AG09309 (cell line): ENCODE measurements around the gene RTP3.

Source experiments
- DNase-seq: peaks from one replicate; pipeline ENCODE4 v3.0.0-alpha.2; 2010; ENCODE audit warnings: low read depth
- H3K4me3 ChIP-seq: 2 replicates; pipeline ENCODE4 v1.5.1; 2011; ENCODE audit warnings: mild to moderate bottlenecking, low read depth, low read length, moderate library complexity; ENCODE audit not compliant: control insufficient read depth
- TF ChIP-seq, protein P1 (sequence below): IDR thresholded peaks from 2 replicates; pipeline ENCODE4 v1.5.1; 2011; ENCODE audit warnings: mild to moderate bottlenecking, low read depth, low read length, inconsistent platforms; ENCODE audit not compliant: insufficient read depth, control insufficient read depth; ENCODE audit errors: missing control alignments

RTP3 gene

DNA sequence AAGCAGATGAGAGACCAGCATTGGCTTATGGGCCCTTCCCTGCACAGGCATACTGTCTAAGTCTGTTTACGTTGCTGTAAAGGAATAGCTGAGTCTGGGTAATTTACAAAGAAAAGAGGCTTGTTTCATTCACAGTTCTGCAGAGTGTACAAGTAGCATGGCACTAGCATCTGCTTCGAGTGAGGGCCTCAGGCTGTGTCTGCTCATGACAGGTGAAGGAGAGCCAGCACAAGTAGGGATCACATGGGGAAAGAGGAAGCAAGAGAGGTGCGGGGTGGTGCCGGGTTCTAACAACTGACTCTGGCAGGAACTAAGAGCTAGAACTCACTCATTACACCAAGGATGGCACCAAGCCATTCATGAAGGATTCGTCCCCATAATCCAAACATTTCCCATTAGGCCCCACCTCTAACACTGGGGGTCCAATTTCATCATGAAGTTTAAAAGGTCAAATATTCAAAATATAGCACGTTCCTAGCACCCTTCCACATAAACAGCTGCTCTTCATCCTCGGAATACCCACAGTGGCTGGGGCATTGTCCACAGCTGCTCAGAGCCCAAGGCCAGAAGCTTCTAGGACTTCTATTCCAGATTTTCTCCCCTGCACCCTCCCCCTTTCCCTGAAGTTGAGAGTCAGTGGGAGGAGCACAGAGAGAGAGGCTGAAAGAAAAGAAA is 5.6 kb downstream of the RTP3 start:
- no peak for DNase-seq
- no peak overlapping the region for H3K4me3 ChIP-seq
- TF ChIP-seq, protein P1, sequence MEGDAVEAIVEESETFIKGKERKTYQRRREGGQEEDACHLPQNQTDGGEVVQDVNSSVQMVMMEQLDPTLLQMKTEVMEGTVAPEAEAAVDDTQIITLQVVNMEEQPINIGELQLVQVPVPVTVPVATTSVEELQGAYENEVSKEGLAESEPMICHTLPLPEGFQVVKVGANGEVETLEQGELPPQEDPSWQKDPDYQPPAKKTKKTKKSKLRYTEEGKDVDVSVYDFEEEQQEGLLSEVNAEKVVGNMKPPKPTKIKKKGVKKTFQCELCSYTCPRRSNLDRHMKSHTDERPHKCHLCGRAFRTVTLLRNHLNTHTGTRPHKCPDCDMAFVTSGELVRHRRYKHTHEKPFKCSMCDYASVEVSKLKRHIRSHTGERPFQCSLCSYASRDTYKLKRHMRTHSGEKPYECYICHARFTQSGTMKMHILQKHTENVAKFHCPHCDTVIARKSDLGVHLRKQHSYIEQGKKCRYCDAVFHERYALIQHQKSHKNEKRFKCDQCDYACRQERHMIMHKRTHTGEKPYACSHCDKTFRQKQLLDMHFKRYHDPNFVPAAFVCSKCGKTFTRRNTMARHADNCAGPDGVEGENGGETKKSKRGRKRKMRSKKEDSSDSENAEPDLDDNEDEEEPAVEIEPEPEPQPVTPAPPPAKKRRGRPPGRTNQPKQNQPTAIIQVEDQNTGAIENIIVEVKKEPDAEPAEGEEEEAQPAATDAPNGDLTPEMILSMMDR, result no peak

GRCh38 chr3:46504789-46505188 is 7.0 kb downstream of the RTP3 start:
- TF ChIP-seq, protein P1, result no peak
- no peak for DNase-seq
- no peak overlapping the region for H3K4me3 ChIP-seq

- no peak for DNase-seq
- TF ChIP-seq, protein P1, result no peak
- H3K4me3 ChIP-seq, result no peak overlapping the region
Measured at GRCh38 chr3:46505953-46506352, 8.2 kb downstream of the RTP3 start.

- no peak for DNase-seq
- no peak overlapping the region for H3K4me3 ChIP-seq
- TF ChIP-seq, protein P1, result no peak
Measured at GRCh38 chr3:46506526-46506925, 8.8 kb downstream of the RTP3 start.

DNA sequence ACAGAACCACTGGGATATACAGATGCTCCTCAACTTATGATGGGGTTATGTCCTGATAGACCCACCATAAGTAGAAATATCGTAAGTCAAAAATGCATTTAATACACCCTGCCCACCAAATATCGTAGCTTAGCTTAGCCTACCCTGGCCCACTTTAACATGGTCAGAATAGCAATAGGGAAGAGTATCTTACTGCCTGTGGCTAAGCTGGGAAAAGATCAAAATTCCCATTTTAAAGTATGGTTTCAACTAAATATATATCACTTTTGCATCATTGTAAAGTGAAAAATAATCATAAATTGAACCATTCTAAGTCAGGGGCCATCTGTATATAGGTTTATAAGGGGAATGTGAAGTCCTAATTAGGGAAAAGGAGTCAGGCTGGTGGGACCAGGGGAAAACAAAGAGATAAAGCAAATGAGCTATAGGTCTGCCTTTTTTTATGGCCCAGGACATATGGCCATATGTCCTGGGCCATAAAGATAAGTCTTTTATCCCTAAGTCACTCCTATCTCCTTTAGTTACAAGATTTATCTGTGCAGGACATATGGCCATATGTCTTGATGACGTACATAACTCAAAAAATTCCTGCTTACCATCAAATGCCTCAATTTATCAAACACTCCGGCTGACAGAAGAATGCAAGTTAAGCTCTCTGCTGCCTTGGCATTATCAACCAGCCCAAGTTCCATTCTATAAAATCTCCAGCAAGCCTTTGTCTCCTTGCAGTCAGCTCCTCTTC is 11.2 kb downstream of the RTP3 start:
- no peak overlapping the region for H3K4me3 ChIP-seq
- TF ChIP-seq, protein P1, result no peak
- no peak for DNase-seq

DNA sequence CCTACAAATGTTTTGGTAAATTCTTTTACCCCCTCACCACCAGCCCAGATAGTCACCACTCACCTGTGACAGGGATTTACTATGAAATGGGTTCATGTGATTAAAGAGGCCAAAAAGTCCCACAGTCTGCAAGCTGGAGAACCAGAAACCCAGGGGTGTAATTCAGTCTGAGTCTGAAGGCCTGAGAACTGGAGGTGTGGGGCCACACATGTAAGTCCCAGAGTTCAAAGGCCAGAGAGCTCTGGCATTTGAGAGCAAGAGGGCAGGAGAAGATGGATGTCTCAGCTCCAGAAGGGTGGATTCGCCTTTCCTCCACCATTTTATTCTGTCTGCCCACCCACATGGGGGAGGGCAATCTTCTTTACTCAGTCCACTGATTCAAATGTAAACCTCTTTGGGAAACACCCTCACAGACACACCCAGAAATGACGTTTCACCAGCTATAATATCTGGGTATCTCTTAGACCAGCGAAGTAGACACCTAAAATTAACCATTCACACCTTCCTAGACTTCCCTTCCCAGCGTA is 11.9 kb downstream of the RTP3 start:
- no peak for DNase-seq
- no peak overlapping the region for H3K4me3 ChIP-seq
- TF ChIP-seq, protein P1, result no peak
